ENCODE results near the gene GPC1. TPM values are rescaled to one million over a fixed set of nuclear protein-coding genes. Genes with fewer than 3 reads are reported as not detected.

Gene GPC1, protein sequence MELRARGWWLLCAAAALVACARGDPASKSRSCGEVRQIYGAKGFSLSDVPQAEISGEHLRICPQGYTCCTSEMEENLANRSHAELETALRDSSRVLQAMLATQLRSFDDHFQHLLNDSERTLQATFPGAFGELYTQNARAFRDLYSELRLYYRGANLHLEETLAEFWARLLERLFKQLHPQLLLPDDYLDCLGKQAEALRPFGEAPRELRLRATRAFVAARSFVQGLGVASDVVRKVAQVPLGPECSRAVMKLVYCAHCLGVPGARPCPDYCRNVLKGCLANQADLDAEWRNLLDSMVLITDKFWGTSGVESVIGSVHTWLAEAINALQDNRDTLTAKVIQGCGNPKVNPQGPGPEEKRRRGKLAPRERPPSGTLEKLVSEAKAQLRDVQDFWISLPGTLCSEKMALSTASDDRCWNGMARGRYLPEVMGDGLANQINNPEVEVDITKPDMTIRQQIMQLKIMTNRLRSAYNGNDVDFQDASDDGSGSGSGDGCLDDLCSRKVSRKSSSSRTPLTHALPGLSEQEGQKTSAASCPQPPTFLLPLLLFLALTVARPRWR
- total RNA-seq, result 10 to 100 TPM; 69.5 to 83.1 TPM
- long read RNA-seq, donor 1, transcript GPC1-201 (9 exons, 3,713 nt), result major isoform, 38 of 71 reads
- long read RNA-seq, donor 1, partial matches to known transcripts, result 33 of 71 reads
- long read RNA-seq, donor 1, other reads (novel, unspliced or antisense), result 0 of 71 reads
- long read RNA-seq, donor 2, transcript GPC1-201 (9 exons, 3,713 nt), result major isoform, 11 of 96 reads
- long read RNA-seq, donor 2, partial matches to known transcripts, result 82 of 96 reads
- long read RNA-seq, donor 2, other reads (novel, unspliced or antisense), result 3 of 96 reads

DNA sequence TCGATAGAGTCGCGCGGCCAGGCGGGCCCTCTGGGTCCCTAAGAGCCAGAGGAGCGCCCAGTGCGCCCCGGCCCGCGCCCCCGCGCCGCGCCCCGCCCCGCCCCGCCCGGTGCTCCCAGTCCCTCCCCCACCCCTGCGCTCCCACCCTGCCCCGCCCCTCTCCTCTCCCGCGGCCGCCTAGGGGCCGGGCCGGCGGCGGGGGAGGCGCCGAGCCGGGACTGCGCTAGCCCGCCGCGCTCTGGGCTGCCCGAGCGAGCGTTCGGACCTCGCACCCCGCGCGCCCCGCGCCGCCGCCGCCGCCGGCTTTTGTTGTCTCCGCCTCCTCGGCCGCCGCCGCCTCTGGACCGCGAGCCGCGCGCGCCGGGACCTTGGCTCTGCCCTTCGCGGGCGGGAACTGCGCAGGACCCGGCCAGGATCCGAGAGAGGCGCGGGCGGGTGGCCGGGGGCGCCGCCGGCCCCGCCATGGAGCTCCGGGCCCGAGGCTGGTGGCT is at the start of gene GPC1:
Gene GPC1, plus strand, starts transcription at position 207 of the 491 bp plus-strand sequence. Its CDS starts 256 bp downstream, at position 463.
- peak; percentile 88 for DNase-seq (ENCODE audit: low spot score)
- intact Hi-C loops (cut with DNase I), result loop anchor here in 1 of 2 donors (5.0 kb wide), 1 partner anchor 183 kb away; no protein-coding TSS in a partner anchor

DNA sequence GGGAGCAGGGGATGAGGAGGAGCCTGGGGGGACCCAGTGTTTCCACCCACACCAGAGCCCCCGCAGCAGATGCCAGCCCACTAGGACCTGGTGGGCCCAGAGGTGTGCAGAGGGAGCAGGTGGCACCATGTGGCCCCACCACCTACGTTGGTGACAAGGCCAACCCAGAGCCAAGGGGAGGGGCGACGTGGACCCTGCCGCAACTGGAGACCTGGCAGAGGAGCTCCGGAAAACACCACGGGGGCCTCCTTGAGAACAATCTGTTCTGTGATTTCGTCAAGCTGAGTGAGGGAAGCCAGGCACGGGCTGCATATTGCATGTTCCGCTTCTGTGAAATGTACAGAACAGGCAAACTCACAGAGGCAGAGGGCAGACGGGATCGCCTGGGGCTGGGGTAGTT is 49.1 kb upstream of the GPC1 start:
- peak; percentile 49 for DNase-seq (ENCODE audit: low spot score)
- intact Hi-C loops (cut with DNase I), result loop anchor here (5.0 kb wide), 2 partner anchors 46 to 1449 kb away; no protein-coding TSS in a partner anchor

DNA sequence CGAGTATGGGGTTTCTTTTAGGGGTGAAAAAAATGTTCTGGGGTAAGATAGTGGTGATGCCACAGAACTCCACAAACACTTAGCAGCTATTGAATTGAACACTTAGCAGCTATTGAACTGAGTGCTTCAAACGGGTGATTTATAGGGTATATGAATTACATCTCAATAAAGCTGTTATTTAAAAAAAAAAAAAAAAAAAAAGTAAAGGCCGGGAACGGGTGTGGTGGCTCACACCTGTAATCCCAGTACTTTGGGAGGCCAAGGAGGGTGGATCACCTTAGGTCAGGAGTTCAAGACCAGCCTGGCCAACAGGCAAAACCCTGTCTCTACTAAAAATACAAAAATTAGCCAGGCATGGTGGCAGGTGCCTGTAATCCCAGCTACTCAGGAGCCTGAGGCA is 48.7 kb upstream of the GPC1 start:
- intact Hi-C loops (cut with DNase I), result loop anchor here (5.0 kb wide), 2 partner anchors 46 to 1449 kb away; no protein-coding TSS in a partner anchor
- peak; percentile 26 for DNase-seq (ENCODE audit: low spot score)

DNA sequence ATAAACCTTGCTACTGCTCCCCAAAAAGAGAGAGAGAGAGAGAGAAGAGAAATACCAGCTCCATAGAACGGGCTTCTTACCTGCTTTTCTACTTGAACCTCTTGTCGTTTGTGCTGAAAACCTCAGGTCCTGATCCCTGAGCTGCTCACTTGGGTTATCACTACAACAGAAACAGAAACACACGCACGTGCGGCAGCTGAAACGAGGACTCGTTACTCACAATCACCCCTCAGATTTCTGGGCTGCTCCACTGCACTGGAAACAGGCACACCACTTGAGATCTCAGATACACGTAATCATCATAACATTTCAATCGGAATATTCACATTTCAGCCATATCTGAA is 48.2 kb upstream of the GPC1 start:
- intact Hi-C loops (cut with DNase I), result loop anchor here (5.0 kb wide), 2 partner anchors 45 to 1450 kb away; no protein-coding TSS in a partner anchor
- DNase-seq (ENCODE audit: low spot score), result no peak

DNA sequence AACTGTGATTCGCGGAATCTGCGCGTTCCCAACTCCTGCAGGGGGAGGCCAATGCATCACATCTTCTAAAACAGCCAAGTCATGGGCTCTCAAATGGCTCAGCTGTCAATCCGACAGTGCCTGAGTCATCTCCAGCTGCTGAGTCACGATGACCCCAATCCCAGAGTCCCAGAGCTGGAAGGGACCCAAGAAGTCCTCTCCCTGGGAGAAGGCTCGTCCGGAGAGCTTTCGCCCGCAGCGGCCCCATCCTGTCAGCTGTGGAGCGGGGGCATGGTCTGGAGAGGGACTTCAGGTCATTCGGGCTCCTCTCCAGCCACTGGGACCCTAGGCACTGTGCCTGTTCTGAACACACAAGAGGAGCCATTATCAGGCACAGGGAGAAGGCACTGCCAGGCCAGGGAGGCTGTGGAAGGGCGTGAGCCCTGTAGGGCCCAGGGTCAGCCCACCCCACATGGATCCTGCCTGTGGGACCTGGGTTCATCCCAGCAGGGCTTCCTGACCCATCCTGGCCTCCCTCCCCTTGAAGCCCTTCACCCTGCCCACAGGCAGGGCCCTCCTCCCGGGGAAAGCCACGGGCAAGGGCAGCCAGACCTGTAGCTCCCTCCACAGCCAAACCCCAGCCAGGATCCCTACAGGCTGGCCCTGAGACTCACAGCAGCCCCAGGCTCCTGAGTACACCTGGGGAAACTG is 47.6 kb upstream of the GPC1 start:
- intact Hi-C loops (cut with DNase I), result loop anchor here (5.0 kb wide), 2 partner anchors 44 to 1451 kb away; no protein-coding TSS in a partner anchor
- peak; percentile 90 for DNase-seq (ENCODE audit: low spot score)

DNA sequence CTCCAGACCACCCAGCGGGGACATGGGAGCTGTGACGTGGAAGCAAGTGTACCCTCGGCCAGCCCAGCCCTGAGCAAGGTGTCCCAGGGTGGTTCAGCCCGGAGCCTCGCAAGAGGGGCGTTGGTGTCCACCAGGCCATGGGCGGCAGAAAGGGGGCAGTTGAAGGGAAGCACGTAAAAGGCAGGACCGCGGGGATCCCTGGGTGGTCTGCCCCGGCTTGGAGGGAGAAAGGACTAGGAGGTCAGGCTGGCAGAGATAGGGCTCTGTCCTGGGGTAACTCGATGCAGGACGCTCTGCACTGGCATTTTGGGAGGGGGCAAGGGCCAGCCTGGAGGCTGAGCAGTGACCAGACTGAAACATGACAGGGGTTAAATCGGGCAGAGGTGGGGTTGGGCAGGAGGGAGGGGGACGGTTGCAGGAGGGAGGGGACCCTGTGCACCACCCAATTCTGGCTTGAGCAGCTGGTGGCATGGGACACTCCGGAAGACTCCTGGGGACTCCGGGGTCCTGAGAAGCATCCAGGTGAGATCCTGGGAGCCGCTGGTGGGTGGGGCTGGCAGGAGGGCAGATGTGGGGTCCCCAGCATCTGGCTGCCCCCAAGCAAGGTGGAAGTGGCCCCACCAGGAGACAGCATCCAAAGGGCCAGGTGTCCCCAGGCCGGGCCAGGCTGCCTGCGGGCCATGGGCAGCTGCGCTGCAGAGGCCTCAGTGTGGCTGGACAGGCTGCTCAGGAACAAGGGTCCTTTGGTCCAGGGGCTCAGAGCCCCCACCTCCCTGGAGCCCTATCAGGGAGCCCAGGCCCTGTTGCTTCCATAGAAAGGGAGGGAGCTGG is 46.8 kb upstream of the GPC1 start:
- DNase-seq (ENCODE audit: low spot score), result peak; percentile 78
- intact Hi-C loops (cut with DNase I), result loop anchor here (5.0 kb wide), 2 partner anchors 44 to 1451 kb away; no protein-coding TSS in a partner anchor

DNA sequence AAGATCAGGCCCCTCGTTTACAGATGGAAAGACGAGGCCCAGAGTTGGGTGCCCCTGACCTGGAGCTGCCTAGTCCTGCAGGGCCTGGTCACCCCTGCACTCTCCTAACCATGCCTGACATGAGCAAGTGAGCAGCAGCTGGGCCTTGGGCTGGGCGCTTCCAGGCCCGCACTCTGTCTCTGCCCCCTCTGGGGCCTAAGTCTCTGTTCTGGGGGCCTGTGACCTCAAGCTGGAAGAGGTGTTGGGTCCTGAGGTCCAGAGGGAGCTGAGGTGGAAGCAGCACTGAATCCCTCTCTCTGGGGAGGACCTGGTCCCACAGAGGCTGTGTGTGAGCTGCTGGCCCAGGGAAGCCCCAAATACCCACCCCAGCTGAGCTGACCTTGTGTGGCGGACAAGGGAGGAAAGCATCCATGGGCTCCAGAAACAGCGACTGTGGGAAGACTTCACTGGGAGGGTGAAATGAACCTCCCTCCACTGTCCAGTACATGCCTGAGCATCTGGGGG is 46.1 kb upstream of the GPC1 start:
- DNase-seq (ENCODE audit: low spot score), result peak; percentile 46
- intact Hi-C loops (cut with DNase I), result loop anchor here (5.0 kb wide), 2 partner anchors 43 to 1452 kb away; no protein-coding TSS in a partner anchor

DNA sequence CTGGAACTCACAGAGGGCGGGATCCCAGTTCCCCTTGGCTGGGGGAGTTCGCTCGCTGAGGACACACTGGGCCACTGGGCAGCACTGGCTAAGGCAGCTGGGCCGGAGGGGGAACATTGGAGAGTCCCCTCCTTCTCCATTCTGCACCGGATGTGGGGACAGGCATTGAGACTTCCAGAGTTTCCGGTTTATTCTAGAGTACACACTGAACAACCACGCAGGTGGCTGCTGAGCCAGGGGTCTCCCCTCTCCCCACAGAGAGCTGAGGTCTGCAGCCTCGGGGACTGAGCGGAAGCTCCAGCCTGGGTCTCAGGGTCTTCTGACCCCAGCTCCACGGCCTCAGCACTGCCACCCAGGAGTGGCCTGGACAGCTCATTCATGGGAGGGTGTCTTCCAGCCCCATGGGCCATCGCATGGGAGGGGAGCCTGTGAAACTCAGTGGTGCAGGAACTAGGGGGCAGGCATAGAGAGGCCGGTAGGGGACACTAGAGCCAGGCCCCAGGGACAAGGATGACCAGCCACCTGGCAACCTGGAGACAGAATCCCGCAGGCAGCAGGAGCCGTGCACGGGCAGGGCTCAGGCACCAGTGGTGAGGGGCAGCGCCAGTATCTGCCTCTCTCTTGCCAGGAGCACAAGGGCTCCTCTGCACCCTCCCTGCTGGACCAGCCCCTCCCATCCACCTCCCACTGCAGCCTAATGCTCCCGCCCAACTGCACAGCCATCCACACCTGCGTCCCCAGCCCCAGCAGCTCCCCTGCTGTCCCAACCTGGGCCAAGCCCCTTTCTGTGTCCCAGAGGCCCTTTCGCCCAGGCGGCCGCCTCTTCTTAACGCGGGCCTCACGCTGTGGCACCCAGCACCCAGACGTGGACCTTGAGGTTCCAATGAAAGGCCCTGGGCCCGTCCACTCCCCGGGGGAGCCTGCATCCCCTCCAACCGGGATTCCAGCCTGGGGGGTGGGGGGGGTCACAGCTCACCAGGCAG is 45.1 kb upstream of the GPC1 start:
- peak; percentile 79 for DNase-seq (ENCODE audit: low spot score)
- intact Hi-C loops (cut with DNase I), result no loop called here

DNA sequence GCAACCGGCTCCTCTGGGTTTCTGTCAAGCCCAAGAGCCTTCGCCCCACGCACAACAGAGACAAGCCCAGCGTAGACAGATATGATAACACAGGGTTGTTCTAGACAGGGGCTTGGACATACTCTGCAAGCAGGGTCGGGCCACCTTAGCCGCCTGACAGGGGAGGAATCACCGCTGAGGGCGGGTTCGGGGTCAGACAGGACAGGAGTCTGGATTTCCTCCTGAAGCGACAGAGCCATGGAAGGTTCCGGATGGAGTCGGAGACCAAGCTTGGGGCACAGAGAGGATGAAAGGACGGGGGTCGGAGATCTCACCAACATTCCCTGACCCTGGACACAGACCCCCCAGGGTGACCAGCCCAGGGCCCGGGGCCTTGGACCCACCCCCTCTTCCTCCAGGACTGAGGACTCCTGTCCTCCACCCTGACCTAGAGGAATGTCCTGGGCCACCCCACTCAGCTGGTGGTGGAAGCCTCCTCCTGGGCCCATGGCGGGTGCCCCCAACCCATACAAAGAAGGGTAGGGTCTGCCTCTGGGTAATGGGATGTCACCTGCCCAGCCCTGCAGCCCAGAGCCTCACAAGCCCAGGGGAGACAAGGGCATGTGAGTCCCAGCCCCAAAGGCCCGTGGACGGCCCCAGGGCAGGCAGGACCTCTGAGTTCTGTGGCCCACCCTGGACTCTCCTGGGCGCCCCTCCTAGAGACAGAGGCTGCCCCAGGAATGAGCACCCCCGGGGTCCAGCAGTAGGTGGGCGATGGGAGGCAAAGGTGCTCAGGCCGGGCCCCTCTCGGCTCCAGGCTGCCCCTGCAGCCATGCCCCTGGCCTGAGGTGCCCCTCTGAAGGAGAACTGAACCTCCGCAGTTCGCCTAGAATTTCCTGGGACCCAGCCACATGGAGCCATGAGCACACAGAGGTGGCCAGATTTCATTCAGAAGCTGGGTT is 44.1 kb upstream of the GPC1 start:
- DNase-seq (ENCODE audit: low spot score), result peak; percentile 49

DNA sequence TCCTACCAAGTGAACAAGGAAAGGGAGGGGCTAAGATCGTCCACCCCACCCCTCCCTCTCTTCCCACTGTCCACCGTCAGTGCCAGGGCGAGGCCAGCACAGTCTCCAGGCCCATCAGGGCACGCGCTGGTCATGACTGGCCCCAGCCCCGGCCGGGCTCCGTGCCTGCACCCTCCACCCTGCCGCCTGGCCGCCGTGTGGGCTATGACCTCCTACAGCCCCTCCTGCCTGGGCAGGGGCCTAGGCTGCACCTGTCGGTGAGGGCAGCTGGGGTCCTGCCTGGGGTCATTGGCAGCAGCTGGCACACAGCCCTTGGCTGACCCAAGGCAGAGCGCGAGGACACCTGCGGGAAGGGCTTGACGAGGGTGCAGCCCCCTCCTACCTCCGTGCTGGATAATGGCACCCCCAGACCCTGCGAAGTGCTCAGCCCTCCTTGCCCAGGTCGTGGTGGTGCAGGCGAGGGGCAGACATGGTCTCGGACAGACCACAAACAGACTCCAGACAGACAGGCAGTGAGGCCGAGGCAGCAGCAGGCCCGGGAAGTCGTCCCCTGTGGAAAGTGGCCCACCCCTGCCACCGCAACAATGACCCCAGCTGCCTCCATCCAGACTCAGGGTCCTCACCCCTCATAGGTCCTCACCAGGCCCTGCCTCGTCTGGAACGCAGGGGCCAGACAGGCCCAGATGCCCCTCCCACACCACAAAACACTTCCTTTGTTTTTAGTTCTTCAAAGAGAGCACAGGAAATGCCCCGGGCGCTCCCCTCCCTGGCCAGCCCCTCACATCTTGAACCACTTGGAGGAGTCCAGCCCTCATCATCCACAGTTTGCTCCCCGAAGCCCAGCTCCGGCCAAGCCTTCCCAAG is 43.1 kb upstream of the GPC1 start:
- intact Hi-C loops (cut with DNase I), result no loop called here
- peak; percentile 59 for DNase-seq (ENCODE audit: low spot score)

More for the DNA sequence above, 44.1 kb upstream of the GPC1 start:
- intact Hi-C loops (cut with DNase I), result no loop called here

DNA sequence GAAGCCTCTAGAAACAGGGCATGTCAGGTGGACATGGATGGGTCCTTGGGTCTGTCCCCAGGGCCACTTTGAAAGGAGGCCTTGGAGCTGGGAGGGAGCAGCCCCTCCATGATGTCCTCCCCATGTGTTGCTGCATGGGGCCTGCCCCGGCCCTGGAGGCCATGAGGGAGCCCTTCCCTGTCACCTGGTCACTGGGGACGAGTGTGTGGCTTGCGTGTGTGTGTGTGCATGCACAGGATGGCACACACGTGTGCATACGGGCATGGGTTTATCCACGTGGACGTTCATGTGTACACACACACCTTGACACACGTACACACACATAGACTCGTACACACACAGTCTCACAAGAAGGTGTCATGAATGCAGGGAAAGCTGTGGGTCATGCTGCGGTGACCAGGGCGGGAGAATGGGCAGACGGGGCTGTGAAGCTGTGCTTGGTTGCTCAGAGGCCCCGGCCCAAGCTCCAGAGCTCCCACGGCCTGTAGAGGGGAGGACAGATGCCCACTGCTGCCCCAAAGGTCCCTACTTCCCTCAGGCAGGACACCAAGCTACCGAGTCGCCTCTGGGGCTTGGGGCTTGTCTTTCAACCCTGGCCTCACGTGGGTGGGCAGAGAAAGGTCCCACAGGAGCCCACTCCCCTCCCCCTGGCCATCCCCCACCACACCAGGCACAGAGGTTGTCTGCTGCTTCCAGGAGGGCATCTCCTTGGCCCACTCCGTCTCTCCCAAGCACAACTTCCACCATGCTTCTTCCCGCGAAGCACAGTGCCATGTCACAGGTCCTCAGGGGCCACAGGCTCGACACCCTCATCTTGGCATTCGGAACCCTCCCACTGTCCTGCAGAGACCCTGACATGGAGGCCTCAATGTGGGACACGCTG is 42.3 kb upstream of the GPC1 start:
- peak; percentile 67 for DNase-seq (ENCODE audit: low spot score)
- intact Hi-C loops (cut with DNase I), result no loop called here

DNA sequence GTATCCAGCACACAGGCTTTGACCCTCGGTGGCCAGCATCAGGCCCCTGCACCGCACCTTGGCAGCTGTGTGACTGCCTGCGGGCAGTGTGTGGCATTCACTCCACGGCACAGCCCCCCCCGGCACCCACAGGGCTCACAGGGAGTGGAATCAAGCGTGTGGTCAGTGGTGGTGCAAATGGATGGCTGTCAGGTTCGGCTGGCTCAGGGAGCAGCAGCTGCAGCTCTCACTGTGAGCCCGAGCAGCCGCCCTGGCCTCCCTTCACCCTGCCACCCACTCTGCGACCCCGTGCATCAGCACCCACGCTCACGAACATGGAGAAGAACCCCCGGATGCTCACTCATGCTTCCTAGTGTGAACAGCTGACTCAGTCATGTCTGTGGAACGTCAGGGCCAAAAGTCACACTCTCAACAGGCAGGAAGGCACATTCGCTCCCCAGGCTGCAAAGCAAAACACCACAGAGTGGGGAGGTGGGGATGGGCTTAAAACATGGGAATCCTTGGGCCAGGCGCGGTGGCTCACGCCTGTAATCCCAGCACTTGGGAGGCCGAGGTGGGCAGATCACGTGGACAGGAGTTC is 41.5 kb upstream of the GPC1 start:
- intact Hi-C loops (cut with DNase I), result no loop called here
- peak; percentile 58 for DNase-seq (ENCODE audit: low spot score)

DNA sequence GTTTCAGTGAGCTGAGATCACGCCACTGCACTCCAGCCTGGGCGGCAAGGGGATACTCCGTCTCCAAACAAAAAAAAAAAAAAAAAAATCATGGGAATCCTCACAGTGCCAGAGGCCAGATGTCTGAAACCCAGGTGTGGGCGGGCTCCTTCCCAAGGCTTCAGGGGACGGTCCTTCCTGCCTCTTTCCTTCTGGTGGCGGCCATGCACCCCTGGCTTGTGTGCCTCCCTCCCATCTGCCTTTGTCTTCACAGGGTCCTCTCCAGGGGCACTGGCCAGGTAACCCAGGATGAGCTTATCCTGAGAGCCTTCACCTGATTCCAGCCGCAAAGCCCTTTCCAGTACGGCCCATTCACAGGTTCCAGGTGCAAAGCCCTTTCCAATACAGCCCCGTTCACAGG is 40.9 kb upstream of the GPC1 start:
- DNase-seq (ENCODE audit: low spot score), result peak; percentile 31

DNA sequence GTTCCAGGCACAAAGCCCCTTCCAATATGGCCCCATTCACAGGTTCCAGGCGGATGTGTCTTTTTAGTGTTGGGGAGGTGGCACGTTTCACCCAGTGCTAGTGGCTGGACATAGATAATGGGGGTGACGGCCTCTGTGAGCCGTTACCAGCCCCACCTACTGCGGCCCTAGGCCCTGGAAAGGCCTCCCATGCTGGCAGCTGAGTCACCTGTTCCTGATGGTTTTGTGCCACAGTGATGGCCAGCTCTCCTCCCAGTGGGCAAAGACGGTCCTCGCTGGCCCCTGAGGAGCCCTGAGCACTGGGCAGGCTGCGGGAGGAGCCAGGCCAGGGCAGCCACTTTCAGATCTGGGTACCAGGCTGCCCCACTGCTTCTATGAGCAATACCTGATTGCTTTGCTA is 40.0 kb upstream of the GPC1 start:
- intact Hi-C loops (cut with DNase I), result no loop called here
- DNase-seq (ENCODE audit: low spot score), result peak; percentile 41

More for the DNA sequence above, 40.9 kb upstream of the GPC1 start:
- intact Hi-C loops (cut with DNase I), result no loop called here

Data from posterior vena cava (tissue), 2 donors.